SK-N-MC (cell line): Measurements from ENCODE around the gene MSI1.

Experiments
- EZH2 ChIP-seq: fragments of 200-600 bp; sonication (generic); IDR thresholded peaks from one replicate; pipeline ENCODE4 v1.6.1; 2017; ENCODE audit warnings: antibody characterized with exemption
- POLR2AphosphoS5 ChIP-seq: IDR thresholded peaks from 2 replicates; pipeline ENCODE4 v1.6.1; 2012; ENCODE audit warnings: mild to moderate bottlenecking, low read depth, low read length, borderline replicate concordance

DNA sequence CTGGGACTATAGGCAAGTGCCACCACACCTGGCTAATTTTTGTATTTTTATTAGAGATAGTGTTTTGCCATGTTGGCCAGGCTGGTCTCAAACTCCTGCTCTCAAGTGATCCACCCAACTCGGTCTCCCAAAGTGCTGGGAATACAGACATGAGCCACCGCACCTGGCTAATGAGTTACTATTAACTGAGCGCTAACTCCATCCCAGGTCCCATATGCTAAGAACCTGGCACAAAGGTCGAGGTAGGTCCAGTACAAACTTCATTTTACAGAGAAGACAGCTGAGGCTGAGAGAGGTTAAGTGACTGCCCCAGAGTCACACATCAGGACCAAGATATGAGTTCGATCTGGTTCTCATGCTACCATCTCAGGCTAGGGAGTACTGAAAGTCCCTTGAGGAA lies 36.9 kb downstream of the MSI1 start:
- TF ChIP-seq EZH2 (no peak), POLR2AphosphoS5 (no peak)
